Measurements from ENCODE around the gene TMEM44.

The TMEM44 gene

DNA sequence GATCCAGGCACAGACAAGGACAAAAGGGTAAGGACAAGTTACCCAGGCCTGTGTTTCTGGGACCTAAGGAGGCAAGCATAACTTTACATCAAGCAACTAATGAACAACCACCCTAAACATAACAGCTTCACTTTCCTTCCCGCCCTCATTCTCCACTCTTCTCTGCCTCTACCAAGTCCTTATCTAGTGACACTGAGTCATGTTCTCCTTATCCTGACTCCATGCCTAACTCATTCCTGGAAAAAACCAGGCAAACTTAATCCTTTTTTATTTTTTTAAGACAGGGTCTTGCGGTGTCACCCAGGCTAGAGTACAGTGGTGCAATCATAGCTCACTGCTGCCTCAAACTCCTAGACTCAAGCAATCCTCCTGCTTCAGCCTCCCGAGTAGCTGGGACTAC is 44.5 kb downstream of the TMEM44 start:
- H3K9me3 Mint-ChIP-seq = peaks cover 3% of the 10 kb centered on the region
- no peak overlapping the region for H3K27ac Mint-ChIP-seq
- no peak overlapping the region for H3K4me3 Mint-ChIP-seq
- H3K4me1 Mint-ChIP-seq = peaks cover 12% of the 10 kb centered on the region
- no peak for DNase-seq (ENCODE audit: low spot score in 2 of 2)
- no peaks in the 10 kb centered on the region for H3K27me3 Mint-ChIP-seq
- ATAC-seq (ENCODE audit: low read depth) = no peak
- H3K36me3 Mint-ChIP-seq = no peaks in the 10 kb centered on the region

DNA sequence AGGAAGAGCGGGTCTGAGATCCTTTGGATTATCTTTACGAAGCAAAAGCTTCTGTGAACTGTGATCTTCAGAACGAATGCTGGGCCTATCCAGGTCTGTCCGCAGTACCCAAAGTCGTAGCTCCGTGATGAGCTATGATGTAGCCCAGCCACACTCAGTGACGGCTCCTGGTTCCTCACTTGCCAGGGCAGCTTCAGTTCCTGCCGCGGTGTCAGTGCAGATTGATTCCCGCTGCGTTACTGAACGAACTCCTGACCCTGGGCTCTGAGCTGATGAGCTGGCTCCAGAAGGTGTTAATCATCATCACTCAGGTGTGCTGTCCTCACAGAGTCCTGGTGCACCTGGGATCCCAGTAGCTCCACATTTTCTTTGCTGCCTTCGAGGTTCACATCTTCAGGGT is 45.0 kb downstream of the TMEM44 start:
- H3K27me3 Mint-ChIP-seq = no peaks in the 10 kb centered on the region

DNA sequence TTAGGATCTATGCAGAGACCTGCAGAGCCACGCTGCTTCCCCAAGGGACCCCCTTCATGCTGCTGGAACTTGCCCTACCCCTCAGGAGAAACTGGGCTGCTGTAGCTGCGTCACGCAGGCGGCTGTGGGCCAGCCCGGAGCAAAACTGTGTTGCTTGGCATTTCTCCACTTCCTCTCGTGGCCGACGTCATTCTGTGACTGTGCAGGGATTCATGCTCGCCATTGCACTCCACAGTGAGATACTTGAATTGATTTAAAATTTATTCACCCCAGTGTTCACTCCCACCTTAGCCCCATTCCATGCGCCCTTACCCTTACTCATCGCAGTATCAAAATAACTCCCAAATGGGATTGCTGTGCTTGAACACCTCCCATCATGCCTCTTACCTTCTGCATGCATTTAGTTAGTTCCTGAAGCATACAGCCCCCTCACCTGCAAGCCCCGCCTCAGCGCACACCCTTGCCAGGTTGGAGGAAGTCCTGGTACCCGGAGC is 45.7 kb downstream of the TMEM44 start:
- ATAC-seq (ENCODE audit: low read depth) (no peak), DNase-seq (ENCODE audit: low spot score in 2 of 2) (no peak)
- no peaks in the 10 kb centered on the region for H3K36me3 Mint-ChIP-seq
- peaks cover 3% of the 10 kb centered on the region for H3K9me3 Mint-ChIP-seq
- H3K27me3 Mint-ChIP-seq = no peaks in the 10 kb centered on the region
- H3K4me1 Mint-ChIP-seq = peaks cover 7% of the 10 kb centered on the region
- no peak overlapping the region for H3K4me3 Mint-ChIP-seq
- no peak overlapping the region for H3K27ac Mint-ChIP-seq

More for the DNA sequence above, 45.0 kb downstream of the TMEM44 start:
- Mint-ChIP-seq H3K4me1 (peaks cover 12% of the 10 kb centered on the region), H3K4me3 (no peak overlapping the region), H3K36me3 (no peaks in the 10 kb centered on the region), H3K27ac (no peak overlapping the region), H3K9me3 (peaks cover 3% of the 10 kb centered on the region)
- ATAC-seq (ENCODE audit: low read depth) (no peak), DNase-seq (ENCODE audit: low spot score in 2 of 2) (no peak)

DNA sequence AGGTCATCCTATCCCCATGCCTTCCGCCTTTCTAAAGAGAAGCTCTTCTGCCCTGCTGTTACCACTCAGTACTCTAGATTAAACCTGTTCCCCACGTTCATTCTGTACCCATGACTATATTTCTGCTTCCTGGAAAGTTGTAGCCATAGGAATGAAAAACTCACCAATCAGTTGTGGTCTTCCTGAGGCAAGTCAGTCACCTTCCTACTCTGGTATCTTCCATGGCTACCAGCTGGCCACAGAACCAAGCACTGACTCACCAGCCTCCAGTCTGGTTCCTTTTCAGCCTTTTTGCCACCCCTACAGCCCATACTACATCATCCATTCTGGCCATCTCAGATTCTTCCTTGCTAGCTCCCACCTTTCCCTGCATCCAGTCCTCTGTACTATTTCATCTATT is 46.4 kb downstream of the TMEM44 start:
- Mint-ChIP-seq H3K9me3 (peaks cover 3% of the 10 kb centered on the region), H3K36me3 (no peaks in the 10 kb centered on the region), H3K4me3 (no peak overlapping the region), H3K27ac (no peak overlapping the region), H3K27me3 (no peaks in the 10 kb centered on the region), H3K4me1 (peaks cover 7% of the 10 kb centered on the region)
- ATAC-seq (ENCODE audit: low read depth) (no peak), DNase-seq (ENCODE audit: low spot score in 2 of 2) (no peak)

DNA sequence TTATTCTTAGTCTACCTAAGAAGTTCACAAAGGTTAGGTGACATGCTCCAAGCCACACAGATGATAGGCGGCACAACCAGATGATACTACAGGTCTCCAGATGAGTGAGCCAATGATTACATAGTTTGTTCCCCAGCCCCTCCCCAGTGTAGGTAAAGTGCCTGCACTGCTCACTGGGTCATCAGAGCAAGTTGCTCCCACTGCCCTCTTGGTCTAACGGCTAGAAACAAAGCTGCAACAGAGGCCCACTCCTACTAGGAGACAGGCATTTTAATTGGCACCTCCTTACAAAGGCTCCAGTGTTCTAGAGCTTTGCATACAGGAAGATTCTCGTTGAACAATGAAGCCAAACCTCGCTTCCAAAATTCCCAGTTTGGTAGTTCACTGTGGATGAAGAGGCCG is 47.3 kb downstream of the TMEM44 start:
- DNase-seq (ENCODE audit: low spot score in 2 of 2) = no peak
- no peak overlapping the region for H3K4me3 Mint-ChIP-seq

DNA sequence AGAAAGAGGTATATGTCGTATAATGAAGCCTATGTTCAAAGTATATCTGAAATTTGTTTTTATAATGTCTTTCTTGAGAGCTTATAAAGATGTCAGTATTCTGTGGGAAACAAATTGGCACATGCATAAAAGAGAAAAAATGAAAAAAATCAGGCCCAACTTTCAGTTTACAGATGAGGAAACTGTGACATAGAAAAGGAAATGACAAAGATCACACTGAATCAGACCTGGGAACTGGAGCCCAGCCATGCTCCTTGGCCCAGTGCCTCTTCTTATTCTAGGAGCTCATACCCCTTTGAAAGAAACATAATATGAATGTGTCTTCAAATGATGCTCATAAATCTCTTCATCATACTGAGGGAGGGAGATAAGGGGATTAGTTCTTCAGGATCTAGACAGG is 48.4 kb downstream of the TMEM44 start:
- no peaks in the 10 kb centered on the region for H3K36me3 Mint-ChIP-seq
- H3K4me1 Mint-ChIP-seq = peaks cover 7% of the 10 kb centered on the region
- no peak overlapping the region for H3K27ac Mint-ChIP-seq
- peaks cover 3% of the 10 kb centered on the region for H3K9me3 Mint-ChIP-seq
- DNase-seq (ENCODE audit: low spot score in 2 of 2) (no peak), ATAC-seq (ENCODE audit: low read depth) (no peak)
- H3K27me3 Mint-ChIP-seq = no peaks in the 10 kb centered on the region
- peak overlapping the region; percentile 29 for H3K4me3 Mint-ChIP-seq

More for the DNA sequence above, 47.3 kb downstream of the TMEM44 start:
- H3K9me3 Mint-ChIP-seq = peaks cover 3% of the 10 kb centered on the region
- H3K36me3 Mint-ChIP-seq = no peaks in the 10 kb centered on the region
- no peak overlapping the region for H3K27ac Mint-ChIP-seq
- H3K27me3 Mint-ChIP-seq = no peaks in the 10 kb centered on the region
- peaks cover 7% of the 10 kb centered on the region for H3K4me1 Mint-ChIP-seq
- ATAC-seq (ENCODE audit: low read depth) = no peak

DNA sequence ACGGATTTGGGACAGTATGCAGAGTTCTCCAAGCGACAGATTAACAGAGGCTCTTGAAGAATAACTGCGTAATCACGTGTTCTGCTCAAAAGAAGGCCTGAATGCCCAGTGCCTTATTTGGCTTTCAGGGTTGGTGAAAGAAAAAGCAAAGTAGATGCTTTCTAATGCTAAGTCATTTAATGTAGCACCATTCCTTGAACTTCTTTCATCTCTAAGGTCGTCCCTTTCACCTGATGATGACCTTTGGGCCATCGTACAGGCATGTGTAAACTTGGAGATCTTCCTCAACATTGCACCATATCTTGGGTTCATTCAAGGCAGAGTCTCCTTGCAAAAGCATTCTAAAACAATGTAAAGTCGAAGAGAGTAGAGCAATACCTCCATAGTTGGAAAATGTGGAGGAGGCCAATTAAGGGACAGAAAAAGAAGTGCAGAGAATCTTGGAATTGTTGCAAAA is 48.9 kb downstream of the TMEM44 start:
- H3K9me3 Mint-ChIP-seq = peaks cover 3% of the 10 kb centered on the region
- DNase-seq (ENCODE audit: low spot score in 2 of 2) (no peak), ATAC-seq (ENCODE audit: low read depth) (no peak)
- H3K36me3 Mint-ChIP-seq = no peaks in the 10 kb centered on the region
- peak overlapping the region; percentile 98 for H3K27ac Mint-ChIP-seq
- H3K27me3 Mint-ChIP-seq = no peaks in the 10 kb centered on the region
- H3K4me1 Mint-ChIP-seq = peaks cover 7% of the 10 kb centered on the region
- peak overlapping the region; percentile 96 for H3K4me3 Mint-ChIP-seq

DNA sequence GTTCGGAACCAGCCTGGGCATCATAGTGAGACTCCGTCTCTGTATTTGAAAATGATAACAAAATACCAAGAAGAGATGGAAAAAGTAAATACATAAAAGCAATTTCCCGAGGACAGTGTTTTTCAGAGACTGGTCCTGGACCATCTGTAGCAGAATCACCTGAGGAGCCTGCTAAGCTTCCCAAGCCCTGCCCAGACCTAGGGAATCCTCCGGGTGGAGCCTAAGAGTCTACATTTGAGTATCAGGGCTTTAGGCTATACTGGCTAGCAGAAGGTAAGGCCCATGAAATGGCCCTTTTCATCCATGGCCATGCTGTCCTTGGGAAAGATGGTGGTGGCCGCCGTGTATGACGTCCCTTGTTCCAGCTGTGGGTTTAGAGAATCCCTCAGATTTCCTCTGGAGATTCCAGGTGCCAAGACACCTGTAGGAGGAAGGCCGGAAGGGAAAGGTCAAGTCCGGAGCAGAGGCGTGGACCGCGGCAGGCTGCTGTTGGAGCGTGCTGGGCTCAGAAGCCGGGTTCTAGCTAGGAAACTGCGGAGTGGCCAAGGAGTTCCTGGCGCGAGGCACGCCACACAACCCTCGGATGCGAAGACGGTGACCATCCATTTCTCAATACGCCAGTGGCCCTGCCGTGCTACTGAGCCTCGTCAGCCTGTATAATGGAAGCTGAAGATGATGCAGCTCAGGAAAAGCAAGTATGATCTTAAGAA is 50.9 kb downstream of the TMEM44 start:
- Mint-ChIP-seq H3K27ac (no peak overlapping the region), H3K4me1 (peaks cover 5% of the 10 kb centered on the region), H3K27me3 (no peaks in the 10 kb centered on the region), H3K9me3 (peaks cover 3% of the 10 kb centered on the region), H3K4me3 (peak overlapping the region; percentile 62), H3K36me3 (no peaks in the 10 kb centered on the region)
- DNase-seq (ENCODE audit: low spot score in 2 of 2) = no peak
- no peak for ATAC-seq (ENCODE audit: low read depth)

DNA sequence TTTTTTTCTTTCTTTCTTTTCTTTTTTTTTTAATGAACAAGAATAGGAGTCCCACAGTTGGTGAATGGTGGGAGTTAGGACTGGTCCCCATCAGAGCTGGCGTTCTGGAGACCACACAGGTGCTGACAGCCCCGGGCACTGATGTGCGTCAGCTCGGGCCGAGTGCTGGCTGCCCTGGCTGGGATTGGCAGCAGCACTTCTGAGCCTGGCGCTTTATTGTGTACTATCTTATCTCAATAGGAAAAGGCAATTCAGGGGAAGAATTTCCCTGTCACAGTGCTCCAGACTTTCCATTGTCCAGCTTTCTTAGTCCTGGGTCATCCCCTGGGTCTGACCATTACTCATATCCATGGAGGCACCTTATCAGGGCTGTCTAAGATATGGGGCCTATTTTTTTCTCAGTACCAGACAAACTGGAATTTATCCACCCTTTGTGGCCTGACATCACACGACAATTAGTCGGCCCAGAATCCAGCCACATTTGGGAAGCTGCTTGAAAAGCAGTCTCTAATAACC is 54.1 kb downstream of the TMEM44 start:
- peaks cover 3% of the 10 kb centered on the region for H3K4me1 Mint-ChIP-seq
- ATAC-seq (ENCODE audit: low read depth) (no peak), DNase-seq (ENCODE audit: low spot score in 2 of 2) (no peak)
- H3K27ac Mint-ChIP-seq = no peak overlapping the region
- no peaks in the 10 kb centered on the region for H3K9me3 Mint-ChIP-seq
- H3K36me3 Mint-ChIP-seq = no peaks in the 10 kb centered on the region
- no peak overlapping the region for H3K4me3 Mint-ChIP-seq
- H3K27me3 Mint-ChIP-seq = peaks cover 2% of the 10 kb centered on the region

DNA sequence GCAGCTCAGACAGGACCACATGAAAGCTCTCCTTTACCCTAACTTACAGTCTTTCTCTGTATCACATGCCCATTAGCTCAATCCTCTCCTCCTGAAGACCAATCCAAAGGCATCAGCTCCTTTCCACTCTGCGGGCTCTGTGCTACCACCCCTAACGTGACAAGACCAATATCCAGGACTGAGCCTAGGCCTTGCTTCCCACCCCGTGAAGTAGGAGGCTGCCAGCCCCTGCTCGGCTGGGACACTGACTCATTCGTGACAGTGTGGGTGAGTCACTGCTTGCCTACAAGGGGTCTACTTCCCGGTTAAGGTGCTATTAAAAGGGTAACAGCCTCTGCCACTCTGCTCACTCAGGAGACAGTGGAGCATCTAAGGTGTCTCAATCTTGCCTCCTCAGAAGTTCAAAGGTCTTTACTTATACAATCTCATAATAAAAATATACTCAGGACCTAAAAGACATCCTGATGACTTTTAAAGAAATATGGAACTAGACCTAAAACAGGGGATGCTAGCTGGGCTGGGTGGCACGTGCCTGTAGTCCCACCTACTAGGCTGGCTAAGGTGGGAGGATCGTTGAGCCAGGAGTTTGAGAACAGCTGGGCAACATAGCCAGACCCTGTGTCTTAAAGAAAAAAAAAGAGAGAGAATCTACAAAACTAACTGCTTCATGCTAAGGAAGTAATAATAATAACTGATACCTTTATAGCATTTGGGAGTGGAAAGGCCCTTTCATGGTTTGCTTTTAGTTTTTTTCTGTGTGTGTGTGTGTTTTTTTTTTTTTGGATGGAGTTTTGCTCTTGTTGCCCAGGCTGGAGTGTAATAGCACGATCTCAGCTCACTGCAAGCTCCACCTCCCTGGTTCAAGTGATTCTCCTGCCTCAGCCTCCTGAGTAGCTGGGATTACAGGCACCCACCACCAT is 55.0 kb downstream of the TMEM44 start:
- Mint-ChIP-seq H3K27me3 (peaks cover 7% of the 10 kb centered on the region), H3K9me3 (no peaks in the 10 kb centered on the region), H3K4me1 (peaks cover 5% of the 10 kb centered on the region), H3K27ac (no peak overlapping the region), H3K36me3 (no peaks in the 10 kb centered on the region), H3K4me3 (no peak overlapping the region)
- ATAC-seq (ENCODE audit: low read depth) (no peak), DNase-seq (ENCODE audit: low spot score in 2 of 2) (no peak)

DNA sequence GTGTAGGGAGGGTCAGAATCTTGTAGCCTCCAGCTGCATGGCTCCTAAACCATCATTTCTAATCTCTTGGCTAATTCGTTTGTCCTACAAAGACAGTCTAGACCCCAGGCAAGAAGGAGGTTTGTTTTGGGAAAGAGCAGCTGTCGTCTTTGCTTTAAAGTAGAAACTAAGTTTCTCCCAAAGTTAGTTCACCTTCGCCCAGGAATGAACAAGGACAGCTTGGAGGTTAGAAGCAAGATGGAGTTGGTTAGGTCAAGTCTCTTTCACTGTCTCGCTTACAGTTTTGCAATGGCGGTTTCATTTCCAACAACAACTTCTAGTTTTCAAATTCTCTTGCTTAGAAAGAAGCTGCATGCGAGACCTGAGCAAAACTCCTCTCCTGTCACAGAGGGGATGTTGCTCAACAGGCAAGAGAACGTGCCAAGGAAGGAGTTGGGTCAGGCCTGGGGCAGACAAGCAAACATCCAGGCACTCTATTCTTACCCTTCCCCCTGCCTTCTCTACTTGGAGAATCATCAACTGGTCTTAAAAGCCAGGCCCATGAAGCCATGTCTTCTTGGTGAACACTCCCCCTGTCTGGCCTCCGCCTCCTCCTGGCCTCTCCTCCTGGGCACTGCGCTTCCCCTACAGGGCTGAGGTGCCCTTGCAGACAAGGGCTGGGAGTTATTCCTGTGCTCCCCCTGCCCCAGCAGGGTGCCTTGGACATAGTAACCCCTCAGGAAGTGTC is 57.6 kb downstream of the TMEM44 start:
- no peaks in the 10 kb centered on the region for H3K9me3 Mint-ChIP-seq
- peaks cover 5% of the 10 kb centered on the region for H3K4me1 Mint-ChIP-seq
- H3K4me3 Mint-ChIP-seq = no peak overlapping the region
- DNase-seq (ENCODE audit: low spot score in 2 of 2) = no peak
- peaks cover 23% of the 10 kb centered on the region for H3K27me3 Mint-ChIP-seq
- no peak overlapping the region for H3K27ac Mint-ChIP-seq
- ATAC-seq (ENCODE audit: low read depth) = no peak
- H3K36me3 Mint-ChIP-seq = no peaks in the 10 kb centered on the region

DNA sequence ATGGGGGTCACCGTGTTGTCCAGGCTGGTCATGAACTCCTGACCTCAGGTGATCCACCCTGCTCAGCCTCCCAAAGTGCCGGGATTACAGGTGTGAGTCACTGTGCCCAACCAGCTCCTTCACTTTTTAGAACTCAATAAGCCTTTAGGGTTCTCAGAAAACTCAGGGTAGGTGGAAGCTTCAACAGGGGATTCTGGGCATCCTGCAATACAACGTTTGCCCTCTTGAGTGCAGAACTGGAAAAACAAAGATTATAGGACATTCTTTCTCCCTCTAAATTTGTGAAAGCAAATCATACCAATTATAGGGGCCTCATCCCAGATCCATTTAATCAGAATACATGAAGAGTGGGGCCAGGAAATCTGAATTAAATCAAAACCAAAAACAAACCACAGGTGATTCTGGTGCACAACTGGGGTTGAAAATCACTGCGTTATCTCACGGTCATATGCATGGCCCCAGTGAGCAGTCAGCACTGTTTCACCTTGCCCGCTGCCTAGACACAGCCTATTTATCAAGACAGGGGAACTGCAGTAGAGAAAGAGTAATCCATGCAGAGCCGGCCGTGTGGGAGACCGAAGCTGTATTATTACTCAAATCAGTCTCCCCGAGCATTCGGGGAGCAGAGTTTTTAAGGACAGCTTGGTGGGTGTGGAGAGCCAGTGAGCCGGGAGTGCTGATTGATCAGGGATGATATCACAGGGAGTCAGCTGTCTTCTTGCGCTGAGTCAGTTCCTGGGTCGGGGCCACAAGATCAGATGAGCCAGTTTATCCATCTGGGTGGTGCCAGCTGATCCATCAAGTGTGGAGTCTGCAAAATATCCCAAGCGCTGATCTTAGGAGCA is 58.4 kb downstream of the TMEM44 start:
- H3K27me3 Mint-ChIP-seq = peaks cover 23% of the 10 kb centered on the region
- DNase-seq (ENCODE audit: low spot score in 2 of 2) = no peak
- H3K9me3 Mint-ChIP-seq = no peaks in the 10 kb centered on the region
- ATAC-seq (ENCODE audit: low read depth) = no peak
- H3K27ac Mint-ChIP-seq = peak overlapping the region; percentile 41
- H3K36me3 Mint-ChIP-seq = no peaks in the 10 kb centered on the region
- H3K4me3 Mint-ChIP-seq = no peak overlapping the region
- peaks cover 5% of the 10 kb centered on the region for H3K4me1 Mint-ChIP-seq
